Thyroid gland (tissue), 4 donors: ENCODE results near the gene CTTNBP2NL.

ENCODE experiments used
- POLR2A ChIP-seq, 2 donors: fragments of 450-650 bp; IDR thresholded peaks; one replicate each; pipeline ENCODE4 v1.6.1; 2017; ENCODE audit warnings: antibody characterized with exemption in 2 of 2, mild to moderate bottlenecking in 2 of 2, moderate library complexity in 1 of 2
- TF ChIP-seq, protein P1 (sequence below), 6 experiments: fragments of 200-600 bp in 3 of 6; fragments of 450-650 bp in 3 of 6; sonication (generic) in 3 of 6; IDR thresholded peaks; one replicate each; pipeline ENCODE4 v1.5.1; 2016 to 2019; ENCODE audit warnings: antibody characterized with exemption in 6 of 6, mild to moderate bottlenecking in 2 of 6, inconsistent platforms in 1 of 6, moderate library complexity in 1 of 6

DNA sequence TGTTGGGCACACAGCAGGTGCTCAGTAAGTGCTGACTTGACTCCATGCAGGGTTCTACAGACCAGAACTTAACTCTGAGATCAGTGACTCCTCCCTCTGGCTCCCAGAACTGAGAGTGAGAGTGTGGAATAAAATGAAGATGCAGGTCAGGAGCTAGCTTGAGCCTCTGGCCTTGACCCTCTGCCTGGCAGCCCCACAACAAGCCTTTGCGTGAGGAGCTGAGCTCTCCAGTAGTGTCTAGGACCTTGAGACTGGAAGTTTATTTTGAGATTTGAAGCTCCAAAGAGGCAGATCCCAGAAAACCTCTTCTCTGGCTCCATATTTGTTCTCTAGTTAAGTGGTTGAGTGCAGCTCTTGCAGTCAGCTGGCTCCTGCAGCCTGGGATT, 109.4 kb downstream of the CTTNBP2NL start:
- TF ChIP-seq, protein P1, sequence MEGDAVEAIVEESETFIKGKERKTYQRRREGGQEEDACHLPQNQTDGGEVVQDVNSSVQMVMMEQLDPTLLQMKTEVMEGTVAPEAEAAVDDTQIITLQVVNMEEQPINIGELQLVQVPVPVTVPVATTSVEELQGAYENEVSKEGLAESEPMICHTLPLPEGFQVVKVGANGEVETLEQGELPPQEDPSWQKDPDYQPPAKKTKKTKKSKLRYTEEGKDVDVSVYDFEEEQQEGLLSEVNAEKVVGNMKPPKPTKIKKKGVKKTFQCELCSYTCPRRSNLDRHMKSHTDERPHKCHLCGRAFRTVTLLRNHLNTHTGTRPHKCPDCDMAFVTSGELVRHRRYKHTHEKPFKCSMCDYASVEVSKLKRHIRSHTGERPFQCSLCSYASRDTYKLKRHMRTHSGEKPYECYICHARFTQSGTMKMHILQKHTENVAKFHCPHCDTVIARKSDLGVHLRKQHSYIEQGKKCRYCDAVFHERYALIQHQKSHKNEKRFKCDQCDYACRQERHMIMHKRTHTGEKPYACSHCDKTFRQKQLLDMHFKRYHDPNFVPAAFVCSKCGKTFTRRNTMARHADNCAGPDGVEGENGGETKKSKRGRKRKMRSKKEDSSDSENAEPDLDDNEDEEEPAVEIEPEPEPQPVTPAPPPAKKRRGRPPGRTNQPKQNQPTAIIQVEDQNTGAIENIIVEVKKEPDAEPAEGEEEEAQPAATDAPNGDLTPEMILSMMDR (IDR thresholded peaks at IDR 0.05): no peak
- no peak for TF ChIP-seq POLR2A (IDR thresholded peaks at IDR 0.05)
